OCI-LY3 (cell line): Measurements from ENCODE around the gene RPH3AL.
"Not testable (repeated sequence)": the region's sequence is repeated elsewhere in the genome, so short reads cannot be mapped to it uniquely, and the experiment has no call there.

ENCODE experiments used
- H2AFZ ChIP-seq: fragments of 200-600, 300-600 bp; shearing (Covaris generic); 2 replicates; pipeline ENCODE4 v1.6.0; 2014; ENCODE audit warnings: antibody characterized with exemption, low read depth, low read length
- H3K27ac ChIP-seq: fragments of 200-600, 300-600 bp; sonication (generic); 2 replicates; pipeline ENCODE4 v1.5.1; 2014; ENCODE audit warnings: mild to moderate bottlenecking, low read length, moderate library complexity, mixed read lengths
- H3K27me3 ChIP-seq: fragments of 200-600, 300-600 bp; sonication (generic); 2 replicates; pipeline ENCODE4 v1.6.1; 2014; ENCODE audit warnings: low read depth, low read length, mixed read lengths
- H3K36me3 ChIP-seq: fragments of 200-600, 300-600 bp; sonication (generic); replicated peaks from 2 replicates; pipeline ENCODE3; 2014; ENCODE audit warnings: low read depth, low read length, mixed read lengths
- H3K4me1 ChIP-seq: fragments of 300-600, 200-600 bp; sonication (generic); 2 replicates; pipeline ENCODE4 v1.6.1; 2014; ENCODE audit warnings: low read length, mixed read lengths
- H3K4me2 ChIP-seq: fragments of 200-600, 300-600 bp; sonication (generic); 2 replicates; pipeline ENCODE4 v1.6.1; 2014; ENCODE audit warnings: low read length, mixed read lengths
- H3K4me3 ChIP-seq: fragments of 300-600, 200-600 bp; sonication (generic); 2 replicates; pipeline ENCODE4 v1.5.1; 2014; ENCODE audit warnings: antibody characterized with exemption, mild to moderate bottlenecking, low read length, moderate library complexity
- H3K79me2 ChIP-seq: fragments of 300-600, 200-600 bp; shearing (Covaris generic); 2 replicates; pipeline ENCODE4 v1.6.1; 2014; ENCODE audit warnings: mild to moderate bottlenecking, low read length, mixed read lengths
- H3K9ac ChIP-seq: fragments of 300-600, 200-600 bp; shearing (Covaris generic); 2 replicates; pipeline ENCODE4 v1.6.0; 2014; ENCODE audit warnings: mild to moderate bottlenecking, low read length, moderate library complexity
- H3K9me3 ChIP-seq: fragments of 200-600, 300-600 bp; shearing (Covaris generic); 2 replicates; pipeline ENCODE4 v1.6.1; 2014; ENCODE audit warnings: low read length, mixed read lengths; ENCODE audit not compliant: insufficient read depth
- H4K20me1 ChIP-seq: fragments of 200-600, 300-600 bp; sonication (generic); 2 replicates; pipeline ENCODE4 v1.6.1; 2016; ENCODE audit warnings: low read length, mixed read lengths; ENCODE audit not compliant: insufficient read depth
- CTCF ChIP-seq: fragments of 200-600, 300-600 bp; sonication (generic); IDR thresholded peaks from 2 replicates; pipeline ENCODE4 v1.5.1; 2014; ENCODE audit warnings: antibody characterized with exemption, low read length, low read depth
- EZH2phosphoT487 ChIP-seq: fragments of 200-600 bp; shearing (Covaris generic); IDR thresholded peaks from 2 replicates; pipeline ENCODE4 v1.6.1; 2018; ENCODE audit warnings: antibody characterized with exemption, mixed run types, low read depth

Gene RPH3AL

GRCh38 chr17:226108-227077, 126.2 kb downstream of the RPH3AL start:
- H4K20me1 ChIP-seq = no peaks in the 10 kb centered on the region
- no peaks in the 10 kb centered on the region for H3K9me3 ChIP-seq
- H3K27me3 ChIP-seq = no peaks in the 10 kb centered on the region
- H2AFZ ChIP-seq = no peak overlapping the region
- H3K4me1 ChIP-seq = no peaks in the 10 kb centered on the region
- no peak overlapping the region for H3K9ac ChIP-seq
- TF ChIP-seq EZH2phosphoT487 (no peak), CTCF (no peak)
- no peak overlapping the region for H3K4me2 ChIP-seq
- H3K36me3 ChIP-seq = no peaks in the 10 kb centered on the region
- no peak overlapping the region for H3K4me3 ChIP-seq
- no peaks in the 10 kb centered on the region for H3K79me2 ChIP-seq
- no peak overlapping the region for H3K27ac ChIP-seq

GRCh38 chr17:225551-225950, 127.1 kb downstream of the RPH3AL start:
- Histone ChIP-seq H3K9me3 (no peaks in the 10 kb centered on the region), H4K20me1 (no peaks in the 10 kb centered on the region), H3K4me1 (no peaks in the 10 kb centered on the region), H3K36me3 (no peaks in the 10 kb centered on the region), H3K27ac (no peak overlapping the region), H3K9ac (no peak overlapping the region), H2AFZ (no peak overlapping the region), H3K27me3 (no peaks in the 10 kb centered on the region), H3K4me2 (no peak overlapping the region), H3K79me2 (no peaks in the 10 kb centered on the region), H3K4me3 (no peak overlapping the region)
- no peak for TF ChIP-seq CTCF

- H3K79me2 ChIP-seq, H3K4me3 ChIP-seq, H3K36me3 ChIP-seq, H3K9me3 ChIP-seq, H4K20me1 ChIP-seq, H3K27me3 ChIP-seq, H3K9ac ChIP-seq, H2AFZ ChIP-seq, H3K4me1 ChIP-seq, H3K27ac ChIP-seq, H3K4me2 ChIP-seq: not testable (repeated sequence)
These were observed 128.0 kb downstream of the RPH3AL start for GRCh38 chr17:224576-224975.

- Histone ChIP-seq H3K4me1 (no peaks in the 10 kb centered on the region), H3K4me2 (no peak overlapping the region), H3K4me3 (no peak overlapping the region), H3K27ac (no peak overlapping the region), H4K20me1 (no peaks in the 10 kb centered on the region), H3K27me3 (no peaks in the 10 kb centered on the region), H3K36me3 (no peaks in the 10 kb centered on the region), H3K9ac (no peak overlapping the region), H2AFZ (no peak overlapping the region), H3K79me2 (no peaks in the 10 kb centered on the region), H3K9me3 (no peaks in the 10 kb centered on the region)
- TF ChIP-seq EZH2phosphoT487 = no peak
- TF ChIP-seq CTCF = no peak
These were observed 128.7 kb downstream of the RPH3AL start for GRCh38 chr17:223723-224471.
